GM19043 (cell line): ENCODE measurements around the gene SDC3.

Source experiments
- ATAC-seq: cut with Tn5 transposase; IDR thresholded peaks from one replicate; pipeline ENCODE4 v1.9.1; 2021; ENCODE audit warnings: low read depth; ENCODE audit not compliant: unreplicated experiment

SDC3 gene

DNA sequence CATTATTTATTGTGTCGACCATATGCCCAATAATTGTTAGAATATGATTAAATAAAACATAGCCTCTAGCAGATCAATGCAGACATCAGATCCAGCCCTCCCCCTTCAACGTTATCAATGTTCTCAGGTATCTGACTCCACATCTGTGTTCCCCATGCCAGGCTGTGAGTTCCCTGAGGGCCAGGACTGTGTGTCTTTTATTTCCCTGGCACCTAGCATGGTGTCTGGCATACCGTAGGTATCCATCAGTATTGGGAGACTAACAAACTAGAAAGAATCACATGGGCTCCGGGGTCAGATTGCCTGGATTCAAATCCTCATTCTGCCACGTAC, 48.3 kb downstream of the SDC3 start:
- ATAC-seq = no peak

DNA sequence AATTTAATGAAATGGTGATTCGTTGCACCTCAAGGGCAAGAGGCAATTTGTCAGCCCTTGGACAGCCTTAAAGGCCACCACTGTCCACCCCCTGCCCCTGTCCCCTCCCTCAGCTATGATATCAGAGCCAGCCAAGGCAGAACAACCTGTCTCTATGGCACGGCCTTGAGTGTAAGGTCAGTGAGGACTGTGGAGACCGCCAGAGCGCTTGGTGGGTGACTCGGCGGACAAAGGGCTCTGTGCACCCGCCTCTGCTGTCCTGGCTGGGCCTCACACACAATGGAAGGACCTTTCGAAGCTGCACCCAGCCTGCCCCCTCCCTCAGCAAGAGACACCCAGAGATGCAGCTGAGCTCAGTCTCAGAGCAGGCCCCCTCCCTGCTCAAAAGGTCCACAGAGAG, 50.6 kb downstream of the SDC3 start:
- no peak for ATAC-seq

DNA sequence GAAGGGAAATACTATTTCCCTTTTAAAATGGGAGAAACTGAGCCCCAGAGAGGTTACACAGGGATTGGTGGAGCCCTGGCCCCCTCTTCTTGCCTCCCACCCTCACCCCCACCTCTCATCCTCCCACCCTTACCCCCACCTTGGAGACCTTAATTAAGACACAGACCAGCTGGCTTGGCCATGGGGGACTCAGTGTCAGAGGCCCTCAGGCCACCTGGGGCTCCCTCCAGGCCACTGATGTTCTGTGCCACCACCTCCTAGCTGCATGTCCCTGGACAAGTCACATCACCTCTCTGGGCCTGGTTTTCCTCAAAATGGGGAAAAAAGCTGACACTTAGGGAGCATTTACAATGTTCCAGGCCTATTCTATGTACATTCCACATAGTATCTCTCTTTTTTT, 51.5 kb downstream of the SDC3 start:
- no peak for ATAC-seq

DNA sequence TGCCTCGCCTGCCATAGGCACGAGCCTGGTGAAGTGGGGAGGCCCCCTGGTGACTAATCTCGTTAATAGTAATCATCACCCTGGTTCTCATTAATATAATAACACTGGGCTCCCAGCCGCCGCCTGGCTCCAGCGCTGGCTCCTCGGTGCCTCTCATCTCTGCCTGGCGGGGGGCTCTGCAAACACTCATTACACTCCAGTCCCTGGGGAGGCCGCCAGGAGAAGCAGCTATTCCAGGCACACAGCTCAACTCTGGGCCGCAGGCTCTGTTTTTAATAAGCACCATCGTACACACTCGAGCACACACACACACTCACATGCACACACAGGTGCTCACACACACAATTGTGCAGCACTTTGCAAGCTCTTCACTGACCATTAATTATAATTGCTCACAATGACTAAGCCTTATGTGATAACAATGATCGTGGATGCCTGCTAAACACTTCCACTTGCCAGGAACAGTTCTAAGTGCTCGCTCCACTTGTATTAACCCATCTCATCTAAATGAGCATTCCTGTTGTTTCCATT, 52.2 kb downstream of the SDC3 start:
- no peak for ATAC-seq

DNA sequence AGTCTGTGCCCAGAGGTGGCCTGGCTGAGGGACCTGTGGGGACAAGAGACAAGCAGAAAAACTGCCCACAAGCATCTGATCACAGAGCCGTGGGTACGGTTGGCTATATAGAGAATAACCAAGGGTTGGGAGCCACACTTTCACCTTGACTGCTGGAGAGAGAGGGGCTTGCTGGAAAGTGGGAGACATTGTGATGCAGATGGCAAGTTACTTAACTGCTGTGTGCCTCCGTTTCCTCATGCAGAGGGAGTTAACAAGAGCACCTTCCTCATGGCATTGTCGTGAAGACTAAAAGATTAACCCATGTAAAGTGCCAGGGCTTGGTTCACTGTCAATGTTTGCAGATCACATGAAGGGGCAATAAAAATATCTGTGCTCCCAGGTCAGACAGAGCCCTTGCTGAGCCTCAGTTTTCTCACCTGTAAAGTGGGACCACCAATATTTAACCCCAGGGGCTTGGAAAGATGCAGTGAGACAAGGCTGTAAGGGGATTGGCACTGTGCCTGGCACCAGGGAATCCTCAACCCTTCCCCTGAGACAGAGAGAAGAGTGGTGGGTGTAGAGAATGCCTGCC, 52.8 kb downstream of the SDC3 start:
- no peak for ATAC-seq

DNA sequence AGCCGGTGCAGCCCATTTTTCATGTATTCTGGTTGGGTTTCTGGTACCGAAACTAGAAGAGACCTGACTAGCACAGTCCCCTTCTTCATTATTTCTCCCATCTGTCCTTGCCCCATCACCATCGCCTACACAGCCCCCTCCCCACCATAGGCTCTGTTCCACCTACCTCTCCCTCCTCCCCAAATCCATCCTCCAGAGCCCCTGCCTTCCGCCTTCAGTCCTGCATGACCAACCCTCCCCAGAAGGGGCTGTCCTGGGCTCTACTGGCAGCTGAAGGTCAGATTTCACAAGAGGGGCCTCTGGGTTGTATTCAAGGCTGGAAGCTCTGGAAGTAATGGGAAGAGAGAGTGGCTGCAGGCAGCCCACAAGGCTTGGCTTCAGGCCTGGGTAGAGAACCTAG, 55.2 kb downstream of the SDC3 start:
- ATAC-seq = no peak

DNA sequence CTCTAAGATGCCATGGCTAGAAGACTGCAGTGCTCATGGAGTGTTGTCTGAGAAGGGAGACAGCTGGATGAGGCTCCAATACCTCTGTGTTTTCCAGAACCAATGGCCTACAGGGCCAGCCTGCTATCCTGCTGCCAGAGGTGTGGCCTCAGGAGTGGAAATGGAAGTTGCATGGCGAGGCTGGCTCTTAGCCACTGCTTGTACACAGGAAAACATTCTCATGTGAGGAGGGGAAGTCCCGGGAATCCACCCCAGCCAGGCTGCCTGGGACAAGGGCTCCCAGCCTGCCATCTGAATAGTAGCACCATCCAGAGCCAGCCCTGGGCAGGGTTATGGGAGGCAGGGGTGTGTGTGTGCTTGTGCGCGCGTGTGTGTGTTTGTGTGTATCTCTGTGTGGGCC, 56.5 kb downstream of the SDC3 start:
- ATAC-seq = no peak

DNA sequence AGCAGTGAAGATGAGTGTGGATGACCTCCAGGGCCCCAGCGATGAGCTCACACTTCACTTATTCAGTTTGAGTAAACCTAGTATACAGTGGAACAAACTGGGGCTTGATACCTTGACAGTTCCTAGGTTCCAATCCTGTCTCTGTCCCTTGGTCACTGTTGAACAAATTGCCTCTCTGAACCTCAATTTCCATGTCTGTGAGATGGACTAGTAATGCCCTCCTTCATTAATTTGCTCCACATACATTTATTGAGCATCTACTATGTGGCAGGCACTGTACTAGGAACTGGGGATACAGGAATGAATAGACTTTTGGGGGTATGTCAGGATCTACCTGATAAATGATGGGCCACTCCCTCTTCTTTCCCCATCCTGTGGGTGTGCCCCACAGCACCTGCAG, 57.3 kb downstream of the SDC3 start:
- ATAC-seq = no peak

DNA sequence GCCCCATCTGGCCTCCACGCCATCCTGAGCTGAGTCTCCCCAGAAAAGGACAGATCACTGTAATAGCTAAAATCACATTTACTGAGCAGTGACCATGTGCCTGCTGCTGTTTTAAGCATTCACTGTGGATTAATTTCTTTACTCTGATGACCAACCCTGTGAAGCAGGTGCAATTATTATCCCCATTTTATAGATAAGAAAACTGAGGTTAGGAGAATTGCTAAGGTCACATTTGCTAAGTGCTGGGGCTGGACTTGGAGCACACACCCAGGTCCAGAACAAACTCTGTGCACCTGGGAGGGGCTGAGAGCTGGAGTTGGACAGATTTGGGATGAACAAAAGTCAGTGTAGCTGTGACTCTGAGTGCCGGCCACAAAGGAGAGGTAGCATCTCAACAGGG, 58.0 kb downstream of the SDC3 start:
- no peak for ATAC-seq

DNA sequence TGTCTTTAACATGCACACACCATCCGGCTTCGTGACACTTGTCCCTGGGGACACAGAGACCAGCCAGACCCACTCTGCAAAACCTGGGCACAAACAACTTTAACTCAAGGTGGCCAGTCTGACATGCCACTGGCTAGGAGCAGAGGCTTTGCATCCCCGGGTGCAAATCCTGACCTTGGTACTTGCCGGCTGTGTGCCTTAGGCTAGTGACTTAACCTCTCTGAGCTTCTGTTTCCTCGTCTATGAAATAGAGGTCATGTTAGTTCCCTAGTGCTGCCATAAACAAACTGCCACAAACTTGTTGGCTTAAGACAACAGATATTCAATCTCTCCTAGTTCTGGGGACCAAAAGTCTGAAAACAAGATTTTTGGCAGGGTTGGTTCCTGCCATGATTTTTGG, 60.4 kb downstream of the SDC3 start:
- no peak for ATAC-seq

DNA sequence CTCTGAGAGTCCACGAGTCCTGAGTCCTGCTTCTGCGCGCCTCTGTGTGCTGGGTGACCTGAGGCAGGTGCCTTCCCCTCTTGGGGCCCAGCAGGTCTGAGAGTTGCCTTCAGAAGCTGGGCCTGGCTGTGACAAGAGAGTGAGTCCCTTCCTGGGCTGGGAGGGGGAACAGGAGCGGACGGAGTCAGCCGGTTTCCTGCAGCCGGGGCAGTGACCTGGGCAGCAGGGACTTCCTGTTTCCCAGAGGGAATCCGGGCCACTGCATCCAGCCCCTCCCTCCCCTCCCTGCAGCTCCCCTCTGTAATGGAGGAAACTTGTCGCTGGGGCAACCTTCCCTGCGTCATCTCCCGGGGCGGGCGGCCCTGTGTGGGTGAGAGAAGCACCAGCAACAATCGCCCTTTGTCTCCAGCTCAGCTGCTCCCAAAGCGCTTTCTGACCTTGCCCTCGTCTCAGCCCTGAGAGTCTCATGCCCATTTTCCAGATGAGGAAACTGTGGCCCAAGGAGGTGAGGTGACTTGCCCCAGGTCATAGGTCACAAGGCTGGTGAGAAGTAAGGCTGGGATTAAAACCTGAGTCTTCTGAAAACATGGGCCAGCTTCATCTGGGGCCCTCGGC, 61.1 kb downstream of the SDC3 start:
- ATAC-seq = no peak

DNA sequence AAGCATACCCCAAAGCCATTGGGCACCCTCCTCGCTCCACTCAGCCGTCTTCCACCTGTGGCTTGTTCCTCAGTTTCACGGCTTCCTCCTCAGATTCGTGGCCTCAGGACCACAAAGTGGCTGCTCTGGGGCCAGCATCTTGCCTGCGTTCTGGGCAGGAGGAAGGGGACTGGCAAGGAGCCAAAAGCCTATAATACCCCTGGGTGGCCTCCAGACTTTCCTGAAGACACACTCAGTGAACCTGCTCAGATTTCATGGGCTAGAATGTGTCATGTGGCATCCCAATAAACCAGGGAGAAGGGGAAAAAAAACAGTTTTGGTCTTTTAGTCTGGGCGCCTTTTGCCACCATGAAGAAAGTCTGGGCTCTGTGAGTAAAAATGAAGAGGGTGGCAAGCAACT, 62.0 kb downstream of the SDC3 start:
- ATAC-seq = no peak

DNA sequence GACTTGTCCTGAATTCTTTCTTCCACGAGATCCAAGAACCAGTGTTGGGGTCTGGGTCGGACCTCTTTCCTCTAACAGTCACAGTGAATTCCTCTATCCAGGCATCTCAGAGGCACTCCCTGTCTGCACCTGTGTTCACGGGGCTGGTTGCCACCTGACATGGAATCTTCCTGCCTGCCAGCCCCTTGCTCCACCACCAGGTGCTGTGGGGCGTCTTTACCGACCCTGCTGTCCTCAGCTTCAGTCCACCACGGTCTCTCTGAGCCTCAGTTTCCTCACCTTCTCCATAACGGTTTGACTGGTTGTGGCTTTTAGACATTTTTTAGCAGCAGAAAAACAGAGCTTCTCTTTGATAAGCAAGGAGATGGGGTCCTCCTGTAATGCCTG, 62.7 kb downstream of the SDC3 start:
- no peak for ATAC-seq

DNA sequence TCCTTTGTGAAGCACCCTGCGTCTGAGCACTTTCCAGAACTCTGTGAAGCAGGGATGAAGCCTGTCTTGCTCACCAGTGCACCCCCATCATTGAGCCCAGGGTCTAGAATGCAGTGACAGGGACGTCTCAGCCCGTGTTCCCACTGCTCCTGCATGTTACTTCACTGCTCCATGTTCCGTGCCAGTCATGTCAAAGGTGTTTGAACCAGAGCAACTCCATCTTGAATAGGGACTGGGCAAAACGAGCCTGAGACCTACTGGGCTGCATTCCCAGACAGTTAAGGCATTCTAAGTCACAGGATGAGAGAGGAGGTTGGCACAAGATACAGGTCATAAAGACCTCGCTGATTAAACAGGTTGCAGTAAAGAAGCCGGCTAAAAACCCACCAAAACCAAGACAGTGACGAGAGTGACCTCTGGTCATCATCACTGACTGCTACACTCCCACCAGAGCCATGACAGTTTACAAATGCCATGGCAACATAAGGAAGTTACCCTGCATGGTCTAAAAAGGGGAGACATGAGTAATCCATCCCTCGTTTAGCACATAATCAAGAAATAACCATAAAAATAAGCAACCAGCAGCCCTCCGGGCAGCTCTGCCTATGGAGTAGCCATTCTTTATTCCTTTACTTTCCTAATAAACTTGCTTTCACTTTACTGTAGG, 63.2 kb downstream of the SDC3 start:
- ATAC-seq = no peak

DNA sequence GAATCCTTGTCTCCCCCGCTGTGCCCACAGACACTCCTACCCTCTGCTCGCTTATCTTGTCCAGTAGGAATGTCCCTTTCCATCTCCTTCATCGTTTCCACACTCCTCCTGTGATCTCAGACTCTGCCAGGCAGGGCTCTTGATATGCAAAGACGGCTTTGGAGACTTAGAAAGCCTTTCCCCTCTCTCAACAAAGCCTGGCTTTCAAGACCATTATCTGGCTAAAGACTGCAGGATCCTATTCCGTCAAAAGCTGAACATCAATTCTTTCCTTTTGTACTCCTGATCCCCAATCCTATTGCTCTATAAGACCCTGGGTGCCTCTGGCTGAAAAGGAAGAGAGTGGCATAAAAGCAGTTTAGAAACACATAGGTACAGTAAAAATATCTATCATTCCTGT, 63.9 kb downstream of the SDC3 start:
- no peak for ATAC-seq

DNA sequence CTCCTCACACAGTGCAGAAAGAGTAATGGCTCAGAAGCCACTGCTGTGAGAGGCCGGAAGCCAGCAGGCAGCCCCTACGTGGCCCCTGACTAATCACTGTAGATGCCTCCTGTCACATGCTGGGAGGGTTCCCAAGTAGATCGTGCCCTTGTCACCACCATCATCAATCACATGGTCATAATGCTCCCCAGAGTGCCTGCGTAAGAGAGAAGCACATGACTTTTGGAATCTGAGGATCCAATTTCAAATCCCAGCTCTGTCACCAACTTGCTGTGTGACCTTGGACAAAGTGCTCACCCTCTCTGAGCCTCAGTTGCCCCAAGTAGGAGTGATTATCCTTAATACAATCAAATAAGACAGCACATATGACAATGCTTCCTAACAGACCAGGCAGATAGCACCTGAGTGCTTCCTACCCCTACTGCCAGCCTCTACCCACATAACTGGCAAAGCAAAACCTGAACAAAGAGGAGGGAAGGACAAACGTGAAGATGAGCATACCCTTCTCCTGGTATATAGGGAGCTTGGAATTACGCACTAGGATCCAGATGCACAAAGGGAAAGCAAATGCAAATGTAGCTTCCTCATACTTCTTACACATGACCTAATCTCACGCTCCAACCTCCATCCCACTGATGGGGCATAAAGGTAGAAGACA, 65.7 kb downstream of the SDC3 start:
- ATAC-seq = no peak

DNA sequence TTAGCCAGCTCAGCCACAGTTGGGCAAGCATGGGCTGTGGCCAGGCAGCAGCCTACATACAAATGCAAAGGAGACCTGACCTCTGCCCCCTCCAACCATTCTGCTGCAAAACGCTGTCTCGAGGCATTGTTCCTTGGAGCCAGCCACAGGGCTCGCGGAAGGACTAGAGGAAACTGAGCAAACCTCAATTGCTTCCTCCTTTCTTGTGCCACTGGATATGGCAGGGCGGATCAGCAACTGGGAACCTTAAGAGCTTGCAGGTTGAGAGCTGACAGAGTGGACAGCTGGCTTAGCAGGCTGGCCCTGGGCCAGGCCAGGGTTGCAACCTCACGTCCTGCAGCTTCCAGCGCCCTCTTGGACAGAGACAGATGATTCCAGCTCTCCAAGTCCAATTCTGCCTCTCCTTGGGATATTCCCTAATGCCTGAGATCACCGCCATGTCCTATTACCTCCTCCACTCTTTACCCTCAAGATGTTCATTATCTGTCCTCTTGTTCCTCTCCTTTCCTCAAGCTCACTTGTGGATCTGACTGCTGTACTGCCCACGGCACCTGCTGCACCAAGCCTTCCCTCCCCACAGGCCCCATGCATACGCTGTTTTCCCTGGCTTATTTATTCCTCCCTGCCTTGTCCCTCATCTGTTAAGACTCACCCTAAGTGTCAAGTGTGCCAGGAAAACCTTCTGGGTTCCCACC, 67.5 kb downstream of the SDC3 start:
- ATAC-seq = no peak

DNA sequence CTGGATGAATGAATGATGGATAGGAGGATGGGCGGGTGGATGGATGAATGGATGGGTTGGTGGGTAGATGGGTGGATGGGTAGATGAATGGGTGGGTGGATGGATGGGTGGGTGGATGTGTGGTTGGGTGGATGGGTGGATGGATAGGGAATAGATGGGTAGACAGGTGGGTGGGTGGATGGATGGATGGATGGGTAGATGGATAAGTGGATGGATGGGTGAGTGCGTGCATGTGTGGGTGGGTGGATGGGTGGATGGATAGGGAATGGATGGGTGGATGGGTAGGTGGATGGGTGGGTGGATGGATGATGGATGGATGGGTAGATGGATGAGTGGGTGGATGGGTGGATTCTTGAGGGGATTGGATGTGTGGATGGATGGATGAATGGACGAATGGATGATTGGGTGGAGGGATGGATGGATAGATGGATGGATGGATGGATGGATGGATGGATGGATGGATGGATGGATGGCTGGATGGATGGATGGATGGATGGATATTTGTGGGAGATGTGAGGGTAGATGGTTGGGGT, 68.7 kb downstream of the SDC3 start:
- ATAC-seq = no peak

DNA sequence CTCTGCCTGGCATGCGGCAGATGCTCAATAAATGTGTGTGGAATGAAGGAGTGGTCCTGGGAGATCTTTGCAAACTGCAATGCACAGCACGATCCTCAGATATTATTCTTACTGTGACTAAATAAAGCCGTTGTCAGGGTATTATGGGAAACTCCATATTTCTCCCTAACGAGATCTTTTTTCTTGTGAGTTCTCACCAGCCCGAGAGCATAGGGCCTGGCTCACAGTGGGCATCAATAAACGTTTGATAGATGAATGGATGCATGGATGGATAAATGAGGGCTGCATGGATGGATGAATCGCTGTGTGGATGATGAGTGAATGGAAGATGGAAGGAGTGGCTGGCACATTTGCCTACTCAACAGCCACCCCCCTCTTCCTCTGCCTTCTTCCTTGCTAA, 69.6 kb downstream of the SDC3 start:
- ATAC-seq = no peak

DNA sequence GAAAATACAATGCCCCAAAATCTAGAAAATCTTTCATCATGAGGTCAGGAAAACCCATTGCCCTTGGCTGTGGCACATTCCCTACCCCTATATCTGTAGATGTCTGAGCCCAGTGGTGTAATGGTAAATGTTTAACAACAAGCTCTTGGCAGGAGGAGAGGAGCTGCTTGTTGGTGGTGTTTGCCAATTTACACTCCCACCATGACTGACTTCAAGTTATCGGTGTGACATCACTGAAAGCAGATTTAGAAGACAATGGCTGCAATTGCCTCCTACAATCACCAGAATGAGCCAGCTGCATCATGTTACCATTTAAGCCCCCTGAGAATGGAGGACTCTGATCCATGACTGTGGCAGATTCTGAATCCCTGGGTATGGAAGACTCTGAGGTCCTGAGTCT, 70.9 kb downstream of the SDC3 start:
- no peak for ATAC-seq

DNA sequence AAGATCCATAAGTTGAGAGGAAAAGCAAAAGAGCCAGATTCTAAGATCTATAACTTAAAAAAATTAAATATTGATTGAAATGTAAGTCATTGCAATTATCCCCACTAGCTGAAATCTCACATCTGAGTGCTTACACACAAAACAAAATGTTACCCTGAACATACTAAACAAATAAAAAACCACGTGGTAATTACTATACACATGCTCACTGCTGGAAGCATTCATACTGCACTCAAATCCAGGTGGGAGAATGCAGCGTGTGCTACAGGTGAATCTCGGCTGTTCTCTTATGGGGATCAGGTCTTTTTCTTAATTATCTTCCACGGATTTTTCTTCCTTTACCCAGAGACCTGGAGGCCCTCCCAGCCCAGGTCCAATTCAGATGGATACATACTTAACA, 74.3 kb downstream of the SDC3 start:
- ATAC-seq = no peak
